HG02798 (cell line): Measurements from ENCODE around the gene ERCC6L2.

Source experiments
- ATAC-seq: cut with Tn5 transposase; IDR thresholded peaks from one replicate; pipeline ENCODE4 v1.9.1; 2021; ENCODE audit warnings: mild to moderate bottlenecking; ENCODE audit not compliant: unreplicated experiment, poor library complexity

The ERCC6L2 gene

GRCh38 chr9:95974389-95974788, 98.9 kb downstream of the ERCC6L2 start:
- ATAC-seq = no peak

GRCh38 chr9:95977371-95977770, 101.9 kb downstream of the ERCC6L2 start:
- ATAC-seq = no peak

GRCh38 chr9:95978106-95978505, 102.6 kb downstream of the ERCC6L2 start:
- ATAC-seq = no peak

- no peak for ATAC-seq
These were observed 104.0 kb downstream of the ERCC6L2 start for GRCh38 chr9:95979446-95979845.

GRCh38 chr9:95980262-95981125, 105.0 kb downstream of the ERCC6L2 start:
- no peak for ATAC-seq

- ATAC-seq = no peak
These were observed 106.4 kb downstream of the ERCC6L2 start for GRCh38 chr9:95981761-95982390.

- ATAC-seq = no peak
These were observed 110.1 kb downstream of the ERCC6L2 start for GRCh38 chr9:95985440-95986055.

- no peak for ATAC-seq
These were observed 113.8 kb downstream of the ERCC6L2 start for GRCh38 chr9:95989297-95989696.

- no peak for ATAC-seq
These were observed 115.8 kb downstream of the ERCC6L2 start for GRCh38 chr9:95991326-95991725.

- ATAC-seq = no peak
These were observed 117.0 kb downstream of the ERCC6L2 start for GRCh38 chr9:95992536-95992935.

- ATAC-seq = no peak
These were observed 117.8 kb downstream of the ERCC6L2 start for GRCh38 chr9:95993337-95993736.

GRCh38 chr9:95999390-95999789, 123.9 kb downstream of the ERCC6L2 start:
- ATAC-seq = no peak

GRCh38 chr9:96004379-96004778, 128.9 kb downstream of the ERCC6L2 start:
- ATAC-seq = no peak

GRCh38 chr9:96006296-96006879, 130.9 kb downstream of the ERCC6L2 start:
- no peak for ATAC-seq

- ATAC-seq = no peak
These were observed 131.5 kb downstream of the ERCC6L2 start for GRCh38 chr9:96006961-96007360.

- ATAC-seq = no peak
These were observed 133.2 kb downstream of the ERCC6L2 start for GRCh38 chr9:96008502-96009222.

GRCh38 chr9:96009223-96009602, 133.7 kb downstream of the ERCC6L2 start:
- no peak for ATAC-seq

GRCh38 chr9:96009690-96010472, 134.4 kb downstream of the ERCC6L2 start:
- ATAC-seq = no peak

- ATAC-seq = no peak
These were observed 138.6 kb downstream of the ERCC6L2 start for GRCh38 chr9:96014078-96014477.
